ENCODE measurements around the gene LST1.

The LST1 gene

DNA sequence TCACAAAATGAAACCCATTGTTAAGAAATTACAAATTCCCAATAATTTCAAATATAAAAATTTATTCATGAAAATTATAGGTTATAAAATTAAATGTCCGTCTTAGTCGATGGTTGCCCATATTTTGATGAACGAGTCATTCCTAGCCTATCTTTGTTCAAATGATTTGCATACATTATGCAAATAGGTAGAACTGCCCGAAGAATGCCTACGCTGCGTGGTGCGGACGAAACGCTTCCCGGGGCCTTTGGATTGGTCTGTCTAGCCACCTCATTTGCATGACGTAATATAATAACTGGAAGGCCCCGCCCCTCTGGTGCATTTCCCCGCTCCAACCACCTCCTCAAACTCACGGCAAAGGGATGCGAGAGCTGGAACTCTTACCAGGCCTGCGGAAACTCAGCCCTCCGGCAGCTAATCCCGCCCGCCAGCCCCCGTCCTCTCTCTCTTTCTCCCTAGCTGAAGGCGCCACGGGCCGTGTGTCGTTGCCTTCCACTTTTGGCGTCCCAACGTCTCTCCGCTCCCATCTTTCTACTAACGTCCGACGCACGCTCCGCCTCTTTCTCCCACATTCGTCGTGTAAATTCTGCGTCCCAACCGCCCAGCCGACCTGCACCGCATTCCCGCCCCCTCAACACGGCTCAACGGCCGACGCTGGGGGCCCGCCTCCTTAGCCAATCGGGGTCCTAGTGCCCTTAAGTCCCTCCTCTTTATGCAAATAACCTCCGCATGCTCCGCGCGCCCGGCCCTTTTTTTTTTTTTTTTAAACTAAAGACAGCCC lies 33.9 kb downstream of the LST1 start:
- peak; percentile 91 for DNase-seq (ENCODE audit: low read depth, low spot score)

DNA sequence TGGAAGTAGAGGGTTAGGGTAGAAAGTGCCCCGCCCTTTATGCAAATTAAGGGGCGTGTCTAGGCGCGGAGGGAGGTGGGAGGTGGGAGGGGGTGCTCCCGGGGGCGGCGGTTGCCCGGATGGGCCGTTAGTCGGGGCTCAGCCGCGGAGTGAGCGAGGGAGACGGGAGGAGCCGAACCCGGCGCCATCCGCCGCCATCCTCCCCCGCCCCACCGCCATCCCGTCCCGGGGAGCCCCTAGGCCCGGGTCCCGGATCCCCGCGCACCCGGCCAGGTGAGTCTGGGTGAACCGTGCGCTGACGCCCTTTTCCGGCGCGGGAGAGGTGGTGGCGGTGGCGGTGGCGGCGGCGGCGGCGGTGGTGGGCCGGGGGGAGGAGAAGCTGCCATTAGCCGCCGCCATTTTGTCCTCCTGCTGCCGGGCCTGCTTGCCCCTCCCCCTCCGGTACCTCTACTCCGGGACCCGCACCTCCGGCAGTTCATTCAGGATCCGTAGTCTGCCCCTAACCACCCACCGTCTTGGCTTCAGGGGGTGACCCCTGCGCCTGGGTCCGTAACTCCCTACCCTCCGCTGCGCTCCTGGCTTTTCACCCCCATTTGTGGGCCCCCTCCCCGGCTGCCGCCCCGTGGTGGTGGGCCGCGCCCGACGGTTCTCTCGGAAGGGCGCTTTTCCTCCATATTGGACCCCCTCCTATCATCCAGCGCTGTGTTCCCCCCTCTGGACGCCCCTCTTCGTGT lies 34.7 kb downstream of the LST1 start, which contains the start of gene PRRC2A:
Gene PRRC2A (plus strand): TSS at position 130 of the 734 bp plus-strand sequence. CDS start 2,075 bp downstream, outside the sequence.
- DNase-seq (ENCODE audit: low read depth, low spot score): no peak

DNA sequence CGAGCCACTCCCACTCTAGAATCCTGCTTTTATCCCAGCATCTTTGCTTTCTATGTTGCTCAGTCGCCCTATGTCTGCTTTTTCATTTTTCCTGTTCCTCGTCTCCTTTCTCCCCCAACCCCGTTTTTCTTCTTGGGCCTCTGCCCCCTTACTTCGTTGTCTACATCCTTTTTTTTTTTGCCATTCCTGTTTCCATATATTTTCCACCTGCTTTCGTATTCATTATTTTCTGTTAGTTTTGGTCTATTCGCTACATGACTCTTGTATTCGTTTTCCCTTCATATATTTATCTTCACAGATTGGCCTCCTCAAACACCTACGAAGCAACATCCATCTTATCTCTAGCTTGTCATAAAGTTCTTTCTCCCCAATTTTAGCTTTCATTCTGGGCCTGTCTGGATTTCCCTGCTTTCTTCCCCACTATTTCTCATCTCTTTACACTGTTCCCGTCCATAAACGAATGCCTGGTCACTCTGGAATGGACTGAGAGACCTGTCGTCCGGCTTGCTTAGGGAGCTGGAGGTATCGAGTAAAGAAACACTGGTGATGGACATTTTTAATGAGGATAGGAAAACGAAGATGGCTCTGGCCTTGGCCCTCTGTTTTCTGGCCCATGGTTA lies 35.4 kb downstream of the LST1 start:
- no peak for DNase-seq (ENCODE audit: low read depth, low spot score)

DNA sequence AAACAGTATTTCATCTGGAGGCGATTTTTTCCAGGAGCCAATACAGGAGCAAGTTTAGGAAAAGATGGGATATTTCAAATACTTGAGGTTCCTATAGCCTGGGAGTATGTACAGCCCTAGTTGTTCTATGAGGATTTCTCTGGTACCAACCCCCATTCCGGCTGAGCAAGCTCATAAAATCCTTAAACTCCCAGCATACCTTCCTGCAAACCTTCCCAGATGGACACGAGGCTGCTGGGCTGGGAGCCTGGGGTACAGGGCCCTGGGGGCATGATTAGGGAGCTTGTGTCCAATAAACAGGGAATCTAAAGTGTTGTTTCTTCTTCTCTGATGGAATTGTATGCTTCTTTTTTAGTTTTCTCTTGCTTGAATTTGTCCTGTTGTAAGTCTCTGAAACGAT lies 35.9 kb downstream of the LST1 start:
- no peak for DNase-seq (ENCODE audit: low read depth, low spot score)

DNA sequence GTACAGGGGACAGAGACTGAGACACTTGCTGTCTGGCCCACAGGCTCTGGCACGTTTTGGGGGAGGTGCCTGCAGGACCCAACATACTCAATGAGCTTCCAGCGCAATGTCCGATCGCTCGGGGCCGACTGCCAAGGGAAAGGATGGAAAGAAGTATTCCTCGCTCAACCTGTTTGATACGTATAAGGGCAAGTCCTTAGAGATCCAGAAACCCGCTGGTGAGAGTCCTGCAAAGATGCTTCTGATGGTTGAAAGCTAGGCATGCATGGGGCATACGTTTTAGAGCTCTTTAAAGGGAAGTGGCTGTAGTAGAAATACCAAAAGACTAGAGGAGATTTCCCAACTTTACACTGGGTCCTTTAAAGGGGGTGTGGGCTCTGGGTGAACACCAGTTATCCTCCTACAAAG lies 36.6 kb downstream of the LST1 start:
- no peak for DNase-seq (ENCODE audit: low read depth, low spot score)

DNA sequence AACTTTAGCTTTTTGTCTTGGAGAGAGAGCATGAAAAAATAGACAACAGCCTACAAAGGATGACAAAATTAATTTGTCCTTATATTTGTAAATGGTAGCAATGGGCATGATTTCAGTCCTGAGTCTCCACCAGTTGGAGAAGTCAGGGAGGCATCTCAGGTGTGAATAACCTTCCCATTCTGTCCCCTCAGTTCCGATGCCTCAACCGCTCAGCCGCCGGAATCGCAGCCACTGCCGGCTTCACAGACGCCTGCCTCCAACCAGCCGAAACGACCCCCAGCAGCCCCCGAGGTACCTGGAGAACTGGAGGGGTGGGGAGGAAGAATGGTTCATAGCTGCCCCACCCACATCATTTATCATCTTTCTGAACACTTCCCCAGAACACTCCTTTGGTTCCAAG lies 38.0 kb downstream of the LST1 start:
- no peak for DNase-seq (ENCODE audit: low read depth, low spot score)

DNA sequence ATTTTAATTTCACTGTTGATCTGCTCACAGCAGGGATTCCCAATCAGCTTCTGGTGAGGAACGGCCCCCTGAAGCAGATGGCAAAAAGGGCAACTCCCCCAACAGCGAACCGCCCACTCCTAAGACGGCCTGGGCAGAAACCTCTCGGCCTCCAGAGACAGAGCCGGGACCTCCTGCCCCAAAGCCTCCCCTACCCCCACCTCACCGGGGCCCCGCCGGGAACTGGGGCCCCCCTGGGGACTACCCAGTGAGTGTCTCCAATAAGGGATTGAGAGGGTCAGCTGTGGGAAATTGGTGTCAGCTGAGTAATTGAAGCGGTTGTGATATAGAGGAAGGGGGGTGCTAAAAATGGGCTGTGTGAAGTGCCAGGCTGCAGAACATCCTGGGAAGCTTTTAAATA lies 40.9 kb downstream of the LST1 start:
- DNase-seq (ENCODE audit: low read depth, low spot score): no peak

DNA sequence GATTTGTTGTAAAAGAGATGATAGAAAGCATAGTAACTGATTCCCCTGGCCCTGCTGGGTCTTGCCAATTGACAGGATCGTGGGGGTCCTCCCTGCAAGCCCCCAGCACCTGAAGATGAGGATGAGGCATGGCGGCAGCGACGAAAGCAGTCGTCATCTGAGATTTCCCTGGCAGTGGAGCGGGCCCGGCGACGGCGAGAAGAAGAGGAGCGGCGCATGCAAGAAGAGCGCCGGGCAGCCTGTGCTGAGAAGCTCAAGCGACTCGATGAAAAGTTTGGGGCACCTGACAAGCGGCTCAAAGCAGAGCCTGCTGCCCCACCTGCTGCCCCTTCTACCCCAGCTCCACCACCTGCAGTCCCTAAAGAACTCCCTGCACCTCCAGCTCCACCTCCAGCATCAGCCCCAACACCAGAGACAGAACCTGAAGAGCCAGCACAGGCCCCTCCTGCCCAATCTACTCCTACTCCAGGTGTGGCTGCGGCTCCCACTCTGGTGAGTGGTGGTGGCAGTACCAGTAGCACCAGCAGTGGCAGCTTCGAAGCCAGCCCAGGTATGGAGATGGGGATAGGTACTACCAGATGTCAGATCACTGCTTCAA lies 41.7 kb downstream of the LST1 start:
- DNase-seq (ENCODE audit: low read depth, low spot score): no peak

DNA sequence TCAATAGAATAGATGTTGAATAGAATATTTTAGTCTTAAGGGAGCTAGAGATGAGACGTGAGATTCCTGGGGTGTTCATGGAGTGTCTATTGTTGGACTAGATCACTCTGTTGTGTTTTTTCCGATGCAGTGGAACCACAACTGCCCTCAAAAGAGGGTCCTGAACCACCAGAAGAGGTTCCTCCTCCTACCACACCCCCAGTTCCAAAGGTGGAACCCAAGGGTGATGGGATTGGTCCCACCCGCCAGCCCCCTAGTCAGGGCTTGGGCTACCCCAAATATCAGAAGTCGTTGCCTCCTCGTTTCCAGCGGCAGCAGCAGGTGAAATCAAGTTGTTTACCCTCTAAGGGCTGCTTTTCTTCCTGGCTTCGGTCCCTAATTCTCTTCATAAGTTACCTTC lies 42.9 kb downstream of the LST1 start:
- DNase-seq (ENCODE audit: low read depth, low spot score): no peak

DNA sequence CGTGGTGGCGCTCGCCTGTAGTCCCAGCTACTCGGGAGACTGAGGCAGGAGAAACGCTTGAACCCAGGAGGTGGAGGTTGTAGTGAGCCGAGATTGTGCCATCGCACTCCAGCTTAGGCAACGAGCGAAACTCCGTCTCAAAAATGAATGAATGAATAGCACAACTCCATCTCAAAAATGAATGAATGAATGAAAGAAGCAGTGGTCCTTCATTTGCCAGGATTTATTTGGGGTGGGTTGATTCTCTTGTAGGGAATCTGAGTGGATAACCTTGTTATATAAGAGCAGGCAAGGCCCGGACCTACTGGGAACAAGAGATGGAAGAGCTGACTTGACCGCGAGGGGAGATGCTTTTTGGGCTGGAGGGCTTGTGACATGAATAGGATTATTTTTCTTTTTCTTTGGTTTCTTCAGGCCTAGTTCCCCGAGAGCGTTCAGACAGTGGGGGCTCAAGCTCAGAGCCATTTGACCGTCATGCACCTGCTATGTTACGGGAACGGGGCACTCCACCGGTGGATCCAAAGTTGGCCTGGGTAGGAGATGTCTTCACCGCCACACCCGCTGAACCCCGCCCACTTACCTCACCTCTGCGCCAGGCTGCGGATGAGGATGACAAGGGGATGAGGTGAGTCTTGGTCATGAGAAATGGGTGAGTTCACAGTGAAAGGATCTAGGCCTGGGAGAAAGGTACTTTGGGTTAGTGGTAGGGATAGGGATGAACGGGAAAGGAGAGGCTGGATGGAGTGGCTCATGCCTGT lies 44.3 kb downstream of the LST1 start:
- no peak for DNase-seq (ENCODE audit: low read depth, low spot score)

DNA sequence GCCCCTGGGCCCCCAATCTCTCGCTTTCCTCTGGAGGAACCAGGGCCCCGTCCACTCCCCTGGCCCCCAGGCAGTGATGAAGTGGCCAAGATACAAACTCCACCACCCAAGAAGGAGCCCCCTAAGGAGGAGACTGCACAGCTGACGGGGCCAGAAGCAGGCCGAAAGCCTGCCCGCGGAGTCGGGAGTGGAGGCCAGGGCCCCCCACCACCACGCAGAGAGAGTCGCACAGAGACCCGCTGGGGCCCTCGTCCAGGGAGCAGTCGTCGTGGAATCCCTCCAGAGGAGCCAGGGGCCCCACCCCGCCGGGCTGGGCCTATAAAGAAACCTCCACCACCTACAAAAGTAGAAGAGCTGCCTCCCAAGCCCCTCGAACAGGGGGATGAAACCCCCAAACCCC lies 45.1 kb downstream of the LST1 start:
- DNase-seq (ENCODE audit: low read depth, low spot score): no peak

DNA sequence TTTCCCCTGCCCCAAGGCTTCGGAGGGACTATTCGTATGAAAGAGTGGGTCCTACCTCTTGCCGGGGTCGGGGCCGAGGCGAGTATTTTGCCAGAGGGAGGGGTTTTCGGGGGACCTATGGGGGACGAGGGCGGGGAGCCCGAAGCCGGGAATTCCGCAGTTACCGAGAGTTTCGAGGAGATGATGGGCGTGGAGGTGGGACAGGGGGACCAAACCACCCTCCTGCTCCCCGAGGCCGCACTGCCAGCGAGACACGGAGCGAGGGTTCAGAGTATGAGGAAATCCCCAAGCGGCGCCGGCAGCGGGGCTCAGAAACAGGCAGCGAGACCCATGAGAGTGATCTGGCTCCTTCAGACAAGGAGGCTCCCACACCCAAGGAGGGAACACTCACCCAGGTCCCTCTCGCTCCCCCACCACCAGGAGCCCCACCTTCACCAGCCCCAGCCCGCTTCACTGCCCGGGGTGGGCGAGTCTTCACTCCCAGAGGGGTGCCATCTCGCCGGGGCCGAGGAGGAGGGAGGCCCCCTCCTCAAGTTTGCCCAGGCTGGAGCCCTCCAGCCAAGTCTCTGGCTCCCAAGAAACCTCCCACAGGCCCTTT lies 45.7 kb downstream of the LST1 start:
- DNase-seq (ENCODE audit: low read depth, low spot score): no peak

DNA sequence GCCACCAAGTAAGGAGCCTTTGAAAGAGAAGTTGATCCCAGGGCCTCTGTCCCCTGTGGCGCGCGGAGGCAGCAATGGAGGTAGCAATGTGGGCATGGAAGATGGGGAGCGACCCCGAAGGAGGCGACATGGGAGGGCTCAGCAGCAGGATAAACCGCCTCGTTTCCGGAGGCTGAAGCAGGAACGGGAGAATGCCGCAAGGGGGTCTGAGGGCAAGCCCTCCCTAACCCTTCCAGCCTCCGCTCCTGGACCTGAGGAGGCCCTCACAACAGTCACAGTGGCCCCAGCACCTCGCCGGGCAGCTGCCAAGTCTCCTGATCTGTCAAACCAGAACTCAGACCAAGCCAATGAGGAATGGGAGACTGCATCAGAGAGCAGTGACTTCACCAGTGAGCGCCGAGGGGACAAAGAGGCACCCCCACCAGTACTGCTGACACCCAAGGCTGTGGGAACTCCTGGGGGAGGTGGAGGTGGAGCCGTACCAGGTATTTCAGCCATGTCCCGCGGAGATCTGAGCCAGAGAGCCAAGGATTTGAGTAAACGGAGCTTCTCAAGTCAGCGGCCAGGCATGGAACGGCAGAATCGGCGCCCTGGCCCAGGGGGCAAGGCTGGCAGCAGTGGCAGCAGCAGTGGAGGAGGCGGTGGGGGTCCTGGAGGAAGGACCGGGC lies 46.3 kb downstream of the LST1 start:
- no peak for DNase-seq (ENCODE audit: low read depth, low spot score)

DNA sequence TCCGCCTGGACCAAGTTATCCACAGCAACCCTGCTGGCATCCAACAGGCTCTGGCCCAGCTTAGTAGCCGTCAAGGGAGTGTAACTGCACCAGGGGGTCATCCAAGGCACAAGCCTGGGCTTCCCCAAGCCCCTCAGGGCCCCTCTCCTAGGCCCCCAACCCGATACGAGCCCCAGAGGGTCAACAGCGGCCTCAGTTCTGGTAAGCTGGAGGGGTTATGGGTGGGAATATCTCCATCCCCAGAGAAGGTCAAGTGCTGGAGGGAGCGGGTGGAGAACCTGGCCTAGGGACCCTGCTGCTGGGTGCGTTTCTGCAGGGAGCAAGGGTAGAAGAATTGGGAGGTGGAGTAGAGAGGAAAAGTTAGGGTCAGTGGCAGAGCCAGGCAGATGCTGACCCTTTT lies 47.4 kb downstream of the LST1 start:
- DNase-seq (ENCODE audit: low read depth, low spot score): no peak

DNA sequence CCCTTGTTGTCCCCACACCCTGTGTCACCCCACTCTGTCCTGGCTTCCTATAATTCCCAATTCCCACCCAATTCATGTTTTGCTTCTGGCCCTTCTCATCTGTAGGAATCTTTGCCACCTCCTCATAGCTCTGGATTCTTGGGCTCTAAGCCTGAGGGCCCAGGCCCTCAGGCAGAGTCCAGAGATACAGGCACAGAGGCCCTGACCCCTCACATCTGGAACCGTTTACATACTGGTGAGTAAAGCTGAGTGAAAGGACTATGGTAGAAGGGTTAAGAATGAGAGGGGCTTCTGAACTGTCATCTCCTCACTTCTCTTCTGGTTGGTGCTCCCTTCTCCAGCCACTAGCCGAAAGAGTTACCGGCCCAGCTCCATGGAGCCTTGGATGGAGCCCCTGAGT lies 48.1 kb downstream of the LST1 start:
- no peak for DNase-seq (ENCODE audit: low read depth, low spot score)

DNA sequence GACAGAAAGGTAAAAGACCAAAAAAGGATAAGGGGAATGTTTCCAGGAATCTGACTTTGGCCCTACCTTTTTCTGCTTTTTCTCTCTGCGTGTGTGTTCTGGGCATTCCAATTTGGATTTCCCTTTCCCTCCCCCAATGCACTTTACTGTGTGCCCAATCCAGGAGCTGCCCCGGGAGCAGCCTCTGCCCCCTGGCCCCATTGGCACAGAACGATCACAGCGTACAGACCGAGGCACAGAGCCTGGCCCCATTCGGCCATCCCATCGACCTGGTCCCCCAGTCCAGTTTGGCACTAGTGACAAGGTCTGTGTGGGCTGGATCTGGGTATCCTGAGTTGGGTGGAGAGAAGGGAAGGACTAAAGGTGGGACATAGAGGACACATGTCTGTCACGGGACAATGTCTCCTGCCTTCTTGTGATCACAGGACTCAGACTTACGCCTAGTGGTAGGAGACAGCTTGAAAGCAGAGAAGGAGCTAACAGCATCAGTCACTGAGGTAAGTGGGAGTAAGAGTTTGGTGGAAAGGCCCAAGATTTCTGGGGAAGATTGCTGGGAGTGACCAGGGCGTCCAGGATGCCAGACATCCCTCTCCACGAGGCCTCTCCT lies 49.0 kb downstream of the LST1 start:
- no peak for DNase-seq (ENCODE audit: low read depth, low spot score)

DNA sequence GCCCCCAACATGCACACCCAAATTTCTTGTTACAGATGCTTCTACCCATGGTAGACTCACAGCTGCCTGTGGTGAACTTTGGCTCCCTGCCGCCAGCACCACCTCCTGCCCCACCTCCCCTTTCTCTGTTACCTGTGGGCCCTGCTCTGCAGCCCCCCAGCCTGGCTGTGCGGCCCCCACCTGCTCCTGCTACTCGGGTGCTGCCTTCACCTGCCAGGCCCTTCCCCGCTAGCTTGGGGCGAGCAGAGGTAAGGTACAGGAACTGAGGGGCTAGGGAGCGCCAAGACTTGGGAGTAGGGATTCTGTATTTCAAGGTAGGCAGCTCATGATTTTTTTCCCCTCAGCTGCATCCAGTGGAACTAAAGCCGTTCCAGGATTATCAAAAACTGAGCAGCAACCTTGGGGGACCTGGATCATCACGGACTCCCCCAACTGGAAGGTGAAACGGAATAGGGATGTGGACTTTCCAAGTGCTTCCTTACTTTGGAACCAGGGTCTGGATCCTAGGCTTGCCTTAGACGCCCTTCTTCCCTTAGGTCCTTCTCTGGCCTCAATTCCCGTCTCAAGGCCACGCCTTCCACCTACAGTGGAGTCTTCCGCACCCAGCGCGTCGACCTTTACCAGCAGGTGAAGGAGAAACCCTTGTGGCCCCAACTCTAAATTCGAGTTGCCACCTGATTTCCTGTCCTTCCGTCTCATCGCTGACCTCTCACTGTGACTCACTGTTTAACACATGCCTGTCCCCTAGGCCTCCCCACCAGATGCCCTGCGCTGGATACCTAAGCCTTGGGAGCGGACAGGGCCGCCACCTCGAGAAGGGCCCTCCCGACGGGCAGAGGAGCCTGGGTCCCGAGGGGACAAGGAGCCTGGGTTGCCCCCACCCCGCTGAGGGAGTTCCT lies 50.9 kb downstream of the LST1 start:
- DNase-seq (ENCODE audit: low read depth, low spot score): no peak
